Urothelium cell line (cell line): Measurements from ENCODE around the gene KCNN2.
"Not testable (repeated sequence)": the region's sequence is repeated elsewhere in the genome, so short reads cannot be mapped to it uniquely, and the experiment has no call there.

Experiments
- DNase-seq: peaks from one replicate; pipeline ENCODE4 v3.0.0; 2011; ENCODE audit warnings: low spot score, mixed read lengths
- FAIRE-seq: peaks from 2 replicates; lab custom pipeline; 2011; peaks lifted over from hg19 to GRCh38; lab: Jason Lieb, UNC

The KCNN2 gene

GRCh38 chr5:114418176-114419066 lies 56.6 kb downstream of the KCNN2 start:
- DNase-seq (no peak), FAIRE-seq (no peak)

- FAIRE-seq (no peak), DNase-seq (no peak)
These were observed 57.2 kb downstream of the KCNN2 start for GRCh38 chr5:114419067-114419388.

GRCh38 chr5:114419959-114420358 lies 58.1 kb downstream of the KCNN2 start:
- DNase-seq = no peak
- FAIRE-seq = no peak

- no peak for FAIRE-seq
- no peak for DNase-seq
These were observed 65.3 kb downstream of the KCNN2 start for GRCh38 chr5:114427204-114427603.

GRCh38 chr5:114430532-114430931 lies 68.7 kb downstream of the KCNN2 start:
- no peak for FAIRE-seq
- no peak for DNase-seq

GRCh38 chr5:114432684-114433083 lies 70.8 kb downstream of the KCNN2 start:
- FAIRE-seq, DNase-seq: not testable (repeated sequence)

- FAIRE-seq (no peak), DNase-seq (no peak)
These were observed 72.7 kb downstream of the KCNN2 start for GRCh38 chr5:114434396-114435219.

GRCh38 chr5:114435220-114435481 lies 73.3 kb downstream of the KCNN2 start:
- FAIRE-seq (no peak), DNase-seq (no peak)

GRCh38 chr5:114435885-114436299 lies 74.0 kb downstream of the KCNN2 start:
- DNase-seq (no peak), FAIRE-seq (no peak)

- no peak for FAIRE-seq
- DNase-seq = no peak
These were observed 76.1 kb downstream of the KCNN2 start for GRCh38 chr5:114437936-114438335.

GRCh38 chr5:114438471-114438870 lies 76.6 kb downstream of the KCNN2 start:
- DNase-seq (no peak), FAIRE-seq (no peak)

GRCh38 chr5:114447084-114447773 lies 85.4 kb downstream of the KCNN2 start:
- FAIRE-seq (no peak), DNase-seq (peak; percentile 14)

- FAIRE-seq = no peak
- no peak for DNase-seq
These were observed 86.6 kb downstream of the KCNN2 start for GRCh38 chr5:114448481-114448880.

- DNase-seq (peak; percentile 75), FAIRE-seq (peak; percentile 91)
These were observed 88.1 kb downstream of the KCNN2 start for GRCh38 chr5:114449860-114450421.

GRCh38 chr5:114450437-114450836 lies 88.6 kb downstream of the KCNN2 start:
- FAIRE-seq (no peak), DNase-seq (peak; percentile 13)

GRCh38 chr5:114458726-114459125 lies 96.9 kb downstream of the KCNN2 start:
- DNase-seq (no peak), FAIRE-seq (no peak)

- DNase-seq = no peak
- no peak for FAIRE-seq
These were observed 105.3 kb downstream of the KCNN2 start for GRCh38 chr5:114467171-114467570.

- no peak for FAIRE-seq
- DNase-seq = peak; percentile 10
These were observed 105.9 kb downstream of the KCNN2 start for GRCh38 chr5:114467729-114468128.

- FAIRE-seq (no peak), DNase-seq (no peak)
These were observed 107.5 kb downstream of the KCNN2 start for GRCh38 chr5:114469372-114469771.

- FAIRE-seq = no peak
- DNase-seq = no peak
These were observed 109.7 kb downstream of the KCNN2 start for GRCh38 chr5:114471529-114471928.

GRCh38 chr5:114473541-114473940 lies 111.7 kb downstream of the KCNN2 start:
- FAIRE-seq (no peak), DNase-seq (no peak)
